Measurements from ENCODE around the gene SIL1.

Gene SIL1

GRCh38 chr5:139158791-139159190 lies 39.4 kb downstream of the SIL1 start:
- TF ChIP-seq CTCF (IDR thresholded peaks at IDR 0.05; ENCODE audit: control insufficient read depth, extremely low read depth, insufficient read depth), result no peak
- no peak overlapping the region for H3K4me3 ChIP-seq (ENCODE audit: low read depth, low read length)
- no peak for DNase-seq (ENCODE audit: low read depth)

- DNase-seq (ENCODE audit: low read depth), result no peak
- no peak overlapping the region for H3K4me3 ChIP-seq (ENCODE audit: low read depth, low read length)
These were observed 40.6 kb downstream of the SIL1 start for GRCh38 chr5:139157556-139157955.

GRCh38 chr5:139156814-139157213 lies 41.4 kb downstream of the SIL1 start:
- DNase-seq (ENCODE audit: low read depth), result no peak
- no peak for TF ChIP-seq CTCF (IDR thresholded peaks at IDR 0.05; ENCODE audit: control insufficient read depth, extremely low read depth, insufficient read depth)
- H3K4me3 ChIP-seq (ENCODE audit: low read depth, low read length), result no peak overlapping the region

More at GRCh38 chr5:139157556-139157955, 40.6 kb downstream of the SIL1 start:
- TF ChIP-seq CTCF (IDR thresholded peaks at IDR 0.05; ENCODE audit: control insufficient read depth, extremely low read depth, insufficient read depth), result no peak

- DNase-seq (ENCODE audit: low read depth), result no peak
- TF ChIP-seq CTCF (IDR thresholded peaks at IDR 0.05; ENCODE audit: control insufficient read depth, extremely low read depth, insufficient read depth), result no peak
These were observed 42.8 kb downstream of the SIL1 start for GRCh38 chr5:139155333-139155732.

GRCh38 chr5:139151902-139152301 lies 46.3 kb downstream of the SIL1 start:
- DNase-seq (ENCODE audit: low read depth), result no peak
- TF ChIP-seq CTCF (IDR thresholded peaks at IDR 0.05; ENCODE audit: control insufficient read depth, extremely low read depth, insufficient read depth), result no peak
- no peak overlapping the region for H3K4me3 ChIP-seq (ENCODE audit: low read depth, low read length)

More at GRCh38 chr5:139155333-139155732, 42.8 kb downstream of the SIL1 start:
- H3K4me3 ChIP-seq (ENCODE audit: low read depth, low read length), result no peak overlapping the region

- no peak overlapping the region for H3K4me3 ChIP-seq (ENCODE audit: low read depth, low read length)
- DNase-seq (ENCODE audit: low read depth), result no peak
- no peak for TF ChIP-seq CTCF (IDR thresholded peaks at IDR 0.05; ENCODE audit: control insufficient read depth, extremely low read depth, insufficient read depth)
These were observed 47.7 kb downstream of the SIL1 start for GRCh38 chr5:139150367-139150999.

Measured in LNCaP clone FGC (cell line).